Mesendoderm (in vitro differentiated cells): ENCODE results near the gene SLMAP.

Experiments used
- DNase-seq: peaks from one replicate; pipeline ENCODE4 v3.0.0; 2013
- H2AK5ac ChIP-seq: 2 replicates; pipeline ENCODE4 v1.6.1; 2013; ENCODE audit warnings: low read length, inconsistent platforms
- H2BK120ac ChIP-seq: 2 replicates; pipeline ENCODE4 v1.6.1; 2013; ENCODE audit warnings: low read depth, mild to moderate bottlenecking, low read length, moderate library complexity, mixed read lengths
- H2BK15ac ChIP-seq: replicated peaks from 2 replicates; pipeline ENCODE4 v1.6.1; 2013; ENCODE audit warnings: low read depth, mild to moderate bottlenecking, moderate library complexity
- H2BK5ac ChIP-seq: 2 replicates; pipeline ENCODE4 v1.6.1; 2013; ENCODE audit warnings: low read length, inconsistent platforms
- H3K18ac ChIP-seq: 2 replicates; pipeline ENCODE4 v1.6.1; 2013; ENCODE audit warnings: mild to moderate bottlenecking, low read length, mixed read lengths
- H3K23ac ChIP-seq: one replicate; pipeline ENCODE4 v1.6.1; 2013; ENCODE audit warnings: low read length
- H3K27ac ChIP-seq: 2 replicates; pipeline ENCODE4 v1.5.1; 2013; ENCODE audit warnings: low read depth, mild to moderate bottlenecking, inconsistent platforms, low read length, moderate library complexity
- H3K27me3 ChIP-seq: 2 replicates; pipeline ENCODE4 v1.6.1; 2013; ENCODE audit warnings: low read length, control low read depth, mild to moderate bottlenecking, inconsistent platforms; ENCODE audit not compliant: insufficient read depth, poor library complexity
- H3K36me3 ChIP-seq: 2 replicates; pipeline ENCODE4 v1.6.1; 2013; ENCODE audit warnings: low read length, inconsistent platforms; ENCODE audit not compliant: control insufficient read depth, insufficient read depth
- H3K4ac ChIP-seq: one replicate; pipeline ENCODE4 v1.6.1; 2013; ENCODE audit warnings: low read depth, mild to moderate bottlenecking, low read length, moderate library complexity
- H3K4me1 ChIP-seq: 2 replicates; pipeline ENCODE4 v1.6.1; 2013; ENCODE audit warnings: low read depth, low read length, inconsistent platforms; ENCODE audit not compliant: control insufficient read depth
- H3K4me2 ChIP-seq: 2 replicates; pipeline ENCODE4 v1.6.1; 2013; ENCODE audit warnings: low read length
- H3K4me3 ChIP-seq: 2 replicates; pipeline ENCODE4 v1.5.1; 2013; ENCODE audit warnings: mild to moderate bottlenecking, low read length
- H3K56ac ChIP-seq: one replicate; pipeline ENCODE4 v1.6.1; 2013; ENCODE audit warnings: low read length
- H3K79me1 ChIP-seq: 2 replicates; pipeline ENCODE4 v1.6.1; 2013; ENCODE audit warnings: low read length, inconsistent platforms
- H3K79me2 ChIP-seq: 2 replicates; pipeline ENCODE4 v1.6.1; 2013; ENCODE audit warnings: mild to moderate bottlenecking, low read length; ENCODE audit not compliant: control insufficient read depth, insufficient read depth
- H3K9ac ChIP-seq: 2 replicates; pipeline ENCODE4 v1.6.1; 2013; ENCODE audit warnings: low read length, inconsistent platforms
- H4K5ac ChIP-seq: one replicate; pipeline ENCODE4 v1.6.1; 2013; ENCODE audit warnings: low read length
- H4K8ac ChIP-seq: one replicate; pipeline ENCODE4 v1.6.1; 2013; ENCODE audit warnings: low read depth, mild to moderate bottlenecking, control low read depth, low read length, moderate library complexity
- WGBS: extraction: QIAGEN DNeasy Blood & Tissue Kit; methylation state at CpG from one replicate; pipeline ENCODE4 v1.1.7; 2013; ENCODE audit warnings: low lambda C conversion rate, missing lambda C conversion rate; ENCODE audit not compliant: insufficient coverage; ENCODE audit errors: extremely low coverage; 5-methylcytosine and 5-hydroxymethylcytosine counted together

SLMAP gene

GRCh38 chr3:57717205-57717868, 38.8 kb upstream of the SLMAP start:
- no peak overlapping the region for H3K4me2 ChIP-seq
- no peaks in the 10 kb centered on the region for H3K27me3 ChIP-seq
- no peak for DNase-seq
- H3K4me3 ChIP-seq: no peak overlapping the region
- no peak overlapping the region for H3K23ac ChIP-seq
- H3K18ac ChIP-seq: no peak overlapping the region
- no peaks in the 10 kb centered on the region for H3K79me1 ChIP-seq
- no peak overlapping the region for H3K9ac ChIP-seq
- H3K4me1 ChIP-seq: no peaks in the 10 kb centered on the region
- H3K79me2 ChIP-seq: no peaks in the 10 kb centered on the region
- H3K27ac ChIP-seq: no peak overlapping the region
- no peak overlapping the region for H3K56ac ChIP-seq
- H2BK120ac ChIP-seq: no peak overlapping the region
- H2BK5ac ChIP-seq: no peak overlapping the region
- H2BK15ac ChIP-seq: no peak overlapping the region
- no peak overlapping the region for H4K5ac ChIP-seq
- no CpG with 5 or more reads among the region's 6 CpGs for whole genome bisulfite sequencing
- no peak overlapping the region for H4K8ac ChIP-seq
- no peak overlapping the region for H2AK5ac ChIP-seq
- H3K36me3 ChIP-seq: no peaks in the 10 kb centered on the region
- H3K4ac ChIP-seq: no peak overlapping the region

DNA sequence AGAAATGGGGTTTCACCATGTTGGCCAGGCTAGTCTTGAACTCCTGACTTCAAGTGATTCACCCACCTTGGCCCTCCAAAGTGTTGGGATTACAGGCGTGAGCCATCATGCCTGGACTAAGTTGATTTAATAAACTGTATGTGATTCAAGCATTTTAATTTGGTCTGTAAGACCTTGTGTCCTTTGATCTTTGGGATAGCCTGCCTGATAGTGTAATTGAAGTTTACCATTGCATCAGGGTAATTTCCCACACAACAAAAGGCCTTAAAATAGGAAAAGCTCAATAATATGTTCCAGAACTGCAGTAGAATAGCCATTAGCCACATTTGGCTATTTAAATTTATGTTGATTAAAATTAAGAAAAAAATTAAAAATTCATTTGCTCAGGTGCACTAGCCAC, 38.0 kb upstream of the SLMAP start:
- H2BK5ac ChIP-seq: no peak overlapping the region
- H3K27ac ChIP-seq: no peak overlapping the region
- H3K36me3 ChIP-seq: no peaks in the 10 kb centered on the region
- no peak overlapping the region for H3K4ac ChIP-seq
- H3K9ac ChIP-seq: no peak overlapping the region
- no peak overlapping the region for H3K18ac ChIP-seq
- no peak overlapping the region for H4K5ac ChIP-seq
- no CpG with 5 or more reads among the region's 1 CpG for WGBS
- no peak overlapping the region for H3K23ac ChIP-seq
- no peaks in the 10 kb centered on the region for H3K27me3 ChIP-seq
- no peak for DNase-seq
- H2BK15ac ChIP-seq: no peak overlapping the region
- no peak overlapping the region for H3K56ac ChIP-seq
- no peak overlapping the region for H3K4me2 ChIP-seq
- no peak overlapping the region for H2AK5ac ChIP-seq
- H3K79me2 ChIP-seq: no peaks in the 10 kb centered on the region
- no peaks in the 10 kb centered on the region for H3K79me1 ChIP-seq
- H2BK120ac ChIP-seq: no peak overlapping the region
- H3K4me1 ChIP-seq: no peaks in the 10 kb centered on the region
- H4K8ac ChIP-seq: no peak overlapping the region
- H3K4me3 ChIP-seq: no peak overlapping the region

- no peak overlapping the region for H3K27ac ChIP-seq
- no peak overlapping the region for H3K9ac ChIP-seq
- H3K4me1 ChIP-seq: no peaks in the 10 kb centered on the region
Measured at GRCh38 chr3:57726397-57726796, 29.7 kb upstream of the SLMAP start.

DNA sequence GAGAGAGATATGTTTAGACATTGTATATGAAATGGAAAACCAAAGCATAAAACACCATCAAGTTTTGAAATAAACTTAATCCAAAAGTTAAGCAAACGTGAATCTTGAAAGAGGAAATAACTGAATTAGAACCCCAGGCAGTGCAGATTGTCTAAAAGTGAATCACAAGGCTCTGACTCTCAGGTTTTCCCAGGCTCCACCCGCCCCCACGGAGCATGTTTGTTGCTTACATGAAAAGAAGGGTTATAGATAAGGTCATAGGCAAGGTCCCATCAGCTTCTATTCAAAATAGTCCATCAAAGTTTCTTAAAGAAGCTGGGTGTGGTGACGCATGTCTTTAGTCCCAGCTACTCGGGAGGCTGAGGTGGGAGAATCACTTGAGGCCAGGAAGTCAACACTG, 29.0 kb upstream of the SLMAP start:
- Histone ChIP-seq H3K4me3 (no peak overlapping the region), H3K9ac (no peak overlapping the region), H3K79me2 (no peaks in the 10 kb centered on the region), H4K8ac (no peak overlapping the region), H2AK5ac (no peak overlapping the region), H2BK120ac (no peak overlapping the region), H3K27ac (no peak overlapping the region), H3K18ac (no peak overlapping the region), H4K5ac (no peak overlapping the region), H3K27me3 (no peaks in the 10 kb centered on the region), H3K79me1 (no peaks in the 10 kb centered on the region), H2BK5ac (no peak overlapping the region), H3K4me1 (no peaks in the 10 kb centered on the region), H3K23ac (no peak overlapping the region), H3K56ac (no peak overlapping the region), H3K36me3 (no peaks in the 10 kb centered on the region), H3K4ac (no peak overlapping the region), H3K4me2 (no peak overlapping the region), H2BK15ac (no peak overlapping the region)
- no CpG with 5 or more reads among the region's 5 CpGs for WGBS
- no peak for DNase-seq

More at GRCh38 chr3:57726397-57726796, 29.7 kb upstream of the SLMAP start:
- Histone ChIP-seq H3K18ac (no peak overlapping the region), H3K27me3 (no peaks in the 10 kb centered on the region), H3K4me3 (no peak overlapping the region), H3K79me2 (no peaks in the 10 kb centered on the region), H2AK5ac (no peak overlapping the region), H4K5ac (no peak overlapping the region), H3K56ac (no peak overlapping the region), H3K23ac (no peak overlapping the region), H2BK120ac (no peak overlapping the region), H3K4ac (no peak overlapping the region), H4K8ac (no peak overlapping the region), H2BK5ac (no peak overlapping the region), H3K79me1 (no peaks in the 10 kb centered on the region), H2BK15ac (no peak overlapping the region), H3K36me3 (no peaks in the 10 kb centered on the region), H3K4me2 (no peak overlapping the region)
- no peak for DNase-seq

DNA sequence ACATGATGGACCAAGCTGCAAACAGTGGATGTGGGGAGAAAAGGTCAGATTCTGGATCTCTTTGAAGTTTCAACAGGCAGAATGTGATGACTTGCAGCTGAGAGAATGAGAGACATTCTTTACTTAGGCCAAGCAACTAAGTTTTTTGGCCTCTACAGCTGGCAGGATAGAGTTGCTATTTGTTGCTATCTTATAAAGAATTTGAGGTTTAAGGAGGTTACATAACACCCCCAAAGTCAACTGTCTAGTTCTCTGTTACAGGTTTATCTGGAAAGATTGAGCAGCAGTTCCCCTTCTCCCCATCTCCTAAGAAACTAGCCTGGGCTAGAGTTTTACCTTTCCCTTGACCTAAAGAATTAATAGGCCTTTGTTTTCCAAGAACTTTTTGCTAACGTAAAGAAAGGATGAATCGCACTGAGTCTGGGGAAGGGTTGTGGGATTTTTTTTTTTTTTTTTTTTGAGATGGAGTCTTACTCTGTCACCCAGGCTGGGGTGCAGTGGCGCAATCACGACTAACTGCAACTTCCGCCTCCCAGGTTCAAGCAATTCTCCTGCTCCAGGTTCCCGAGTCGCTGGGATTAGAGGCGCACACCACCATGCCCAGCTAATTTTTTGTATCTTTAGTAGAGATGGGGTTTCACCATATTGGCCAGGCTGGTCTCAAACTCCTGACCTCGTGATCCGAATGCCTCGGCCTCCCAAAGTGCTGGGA, 26.6 kb upstream of the SLMAP start:
- no CpG with 5 or more reads among the region's 11 CpGs for WGBS
- H3K18ac ChIP-seq: no peak overlapping the region

GRCh38 chr3:57730682-57731081, 25.4 kb upstream of the SLMAP start:
- Histone ChIP-seq H4K5ac (no peak overlapping the region), H3K4me1 (no peaks in the 10 kb centered on the region), H3K27me3 (no peaks in the 10 kb centered on the region), H3K36me3 (no peaks in the 10 kb centered on the region), H3K4me2 (no peak overlapping the region), H3K23ac (no peak overlapping the region), H3K27ac (no peak overlapping the region), H3K4me3 (no peak overlapping the region), H3K4ac (no peak overlapping the region), H3K9ac (no peak overlapping the region), H4K8ac (no peak overlapping the region), H2BK5ac (no peak overlapping the region), H3K56ac (no peak overlapping the region), H3K18ac (no peak overlapping the region), H3K79me1 (no peaks in the 10 kb centered on the region), H2BK120ac (no peak overlapping the region), H2AK5ac (no peak overlapping the region), H2BK15ac (no peak overlapping the region), H3K79me2 (no peaks in the 10 kb centered on the region)
- no peak for DNase-seq
- 100% methylated on average over 1 of the region's 3 CpGs for WGBS

More for the DNA sequence above, 26.6 kb upstream of the SLMAP start:
- H2BK120ac ChIP-seq: no peak overlapping the region
- H3K27me3 ChIP-seq: no peaks in the 10 kb centered on the region
- no peak overlapping the region for H2BK15ac ChIP-seq
- H4K8ac ChIP-seq: no peak overlapping the region
- H3K4me3 ChIP-seq: no peak overlapping the region
- no peaks in the 10 kb centered on the region for H3K79me1 ChIP-seq
- no peak overlapping the region for H3K4ac ChIP-seq
- H4K5ac ChIP-seq: no peak overlapping the region
- H2BK5ac ChIP-seq: no peak overlapping the region
- no peak overlapping the region for H3K56ac ChIP-seq
- no peak overlapping the region for H3K9ac ChIP-seq
- no peaks in the 10 kb centered on the region for H3K79me2 ChIP-seq
- H3K27ac ChIP-seq: no peak overlapping the region
- H3K23ac ChIP-seq: no peak overlapping the region
- H3K4me1 ChIP-seq: no peaks in the 10 kb centered on the region
- no peak for DNase-seq
- H2AK5ac ChIP-seq: no peak overlapping the region
- no peaks in the 10 kb centered on the region for H3K36me3 ChIP-seq
- no peak overlapping the region for H3K4me2 ChIP-seq
